ENCODE data around the gene MAPK7. TPM values are rescaled to one million over a fixed set of nuclear protein-coding genes. Genes with fewer than 3 reads are reported as not detected.

Gene MAPK7
- total and polyA plus RNA-seq, 10 of the 15 experiments (the other 5 are each of a cell fraction or from before 2014, with no cell fraction given), result 0.37 to 13.5 (median 5.6) TPM

DNA sequence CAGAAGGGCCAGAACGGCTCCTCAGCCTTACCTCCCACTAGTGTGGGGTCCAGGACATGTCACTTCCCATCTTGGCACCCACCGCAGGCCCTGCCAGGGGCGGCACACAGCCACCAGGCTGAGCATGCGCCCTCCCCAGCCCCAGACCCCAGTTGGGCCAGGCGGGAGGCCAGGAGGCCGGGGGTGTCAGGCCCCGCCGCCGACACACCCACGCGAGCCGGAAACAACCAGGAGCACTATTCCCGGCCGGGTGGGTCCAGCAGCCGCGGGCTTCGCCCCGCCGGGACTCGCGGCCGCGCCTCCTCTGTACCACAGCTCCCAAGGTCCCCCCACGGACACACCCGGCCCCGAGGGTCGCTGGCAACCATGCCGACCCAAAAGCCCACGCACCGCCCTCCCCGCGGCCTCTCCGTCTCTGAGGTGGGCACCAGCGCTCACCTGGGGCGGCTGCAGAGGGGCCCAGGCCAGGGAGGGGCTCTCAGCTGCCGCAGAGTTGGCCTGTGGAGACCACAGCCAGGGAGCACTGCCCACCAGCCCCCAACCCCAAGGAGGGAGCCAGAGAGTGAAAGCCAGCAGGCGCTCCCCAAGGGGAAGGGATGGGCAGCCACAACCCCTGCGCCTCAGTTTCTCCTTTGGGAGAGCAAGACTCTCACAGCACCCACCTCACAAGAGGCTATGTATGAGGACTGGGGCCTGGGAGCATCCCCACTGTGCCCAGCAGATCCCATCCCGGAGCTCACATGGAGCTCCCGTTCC is 33.8 kb upstream of the MAPK7 start:
- Histone ChIP-seq H3K79me2 (ENCODE audit: control insufficient read depth, insufficient read depth, low read length) (no peaks in the 10 kb centered on the region), H3K4me2 (ENCODE audit: control insufficient read depth, insufficient read depth) (no peak overlapping the region), H3K9me3 (replicated peaks; ENCODE audit: control insufficient read depth, insufficient read depth, low read length) (no peaks in the 10 kb centered on the region), H3K4me3 (no peak overlapping the region), H3K27ac (ENCODE audit: control insufficient read depth, insufficient read depth) (no peak overlapping the region), H2AFZ (ENCODE audit: control insufficient read depth, low read depth, low read length) (no peak overlapping the region), H4K20me1 (ENCODE audit: control insufficient read depth, insufficient read depth) (no peaks in the 10 kb centered on the region), H3K27me3 (replicated peaks in 1 of 2; ENCODE audit: control insufficient read depth in 2 of 2, insufficient read depth in 2 of 2, low read length in 1 of 2) (no peaks in the 10 kb centered on the region; a peak in 1 of 4 replicates), H3K4me1 (ENCODE audit: control insufficient read depth, insufficient read depth, low read length) (no peaks in the 10 kb centered on the region), H3K36me3 (ENCODE audit: control insufficient read depth in 2 of 2, insufficient read depth in 2 of 2, low read length in 1 of 2) (no peaks in the 10 kb centered on the region), H3K9ac (ENCODE audit: control insufficient read depth, insufficient read depth, low read length) (no peak overlapping the region)
- ATAC-seq, result no peak
- ChIA-PET RAD21 (ENCODE audit: unreplicated experiment) (no interaction called here), SMC1A (ENCODE audit: uncharacterized antibody, unreplicated experiment) (no interaction called here), POLR2A (no interaction called here), CTCF (no interaction called here)
- no peak for DNase-seq (ENCODE audit: low read depth, low spot score)
- FAIRE-seq, result no peak
- WGBS (ENCODE audit: insufficient coverage, insufficient replicate concordance, low lambda C conversion rate, missing lambda C conversion rate), result 68% methylated on average over 36 of the region's 40 CpGs
- no TSS peak for BruUV-seq (replicated peaks)
- intact Hi-C loops (cut with micrococcal nuclease; ENCODE audit: unreplicated experiment), result no loop called here
- TF ChIP-seq BHLHE40 (IDR thresholded peaks at IDR 0.05; ENCODE audit: borderline replicate concordance in 1 of 2, low read depth in 2 of 2, low read length in 1 of 2) (no peak), TCF12 (IDR thresholded peaks at IDR 0.05; ENCODE audit: low read depth, low read length) (no peak), CEBPB (IDR thresholded peaks at IDR 0.05; ENCODE audit: borderline replicate concordance in 1 of 2, low read depth in 2 of 2, low read length in 2 of 2) (no peak), TAF1 (IDR thresholded peaks at IDR 0.05; ENCODE audit: borderline replicate concordance, low read depth, low read length) (no peak), NR2F1 (conservative IDR thresholded peaks at IDR 0.05) (no peak)
- TF ChIP-seq, protein P1, sequence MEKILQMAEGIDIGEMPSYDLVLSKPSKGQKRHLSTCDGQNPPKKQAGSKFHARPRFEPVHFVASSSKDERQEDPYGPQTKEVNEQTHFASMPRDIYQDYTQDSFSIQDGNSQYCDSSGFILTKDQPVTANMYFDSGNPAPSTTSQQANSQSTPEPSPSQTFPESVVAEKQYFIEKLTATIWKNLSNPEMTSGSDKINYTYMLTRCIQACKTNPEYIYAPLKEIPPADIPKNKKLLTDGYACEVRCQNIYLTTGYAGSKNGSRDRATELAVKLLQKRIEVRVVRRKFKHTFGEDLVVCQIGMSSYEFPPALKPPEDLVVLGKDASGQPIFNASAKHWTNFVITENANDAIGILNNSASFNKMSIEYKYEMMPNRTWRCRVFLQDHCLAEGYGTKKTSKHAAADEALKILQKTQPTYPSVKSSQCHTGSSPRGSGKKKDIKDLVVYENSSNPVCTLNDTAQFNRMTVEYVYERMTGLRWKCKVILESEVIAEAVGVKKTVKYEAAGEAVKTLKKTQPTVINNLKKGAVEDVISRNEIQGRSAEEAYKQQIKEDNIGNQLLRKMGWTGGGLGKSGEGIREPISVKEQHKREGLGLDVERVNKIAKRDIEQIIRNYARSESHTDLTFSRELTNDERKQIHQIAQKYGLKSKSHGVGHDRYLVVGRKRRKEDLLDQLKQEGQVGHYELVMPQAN (conservative IDR thresholded peaks at IDR 0.05), result no peak
- in situ Hi-C loops (cut with MboI), result no loop called here
